ENCODE measurements around the gene GPRIN1. TPM values are rescaled to one million over a fixed set of nuclear protein-coding genes. Genes with fewer than 3 reads are reported as not detected.

GPRIN1 gene
- total and polyA plus RNA-seq, 2 of the 4 experiments (the other 2 are of a cell fraction) = 3.0 to 4.7 TPM

GRCh38 chr5:176656467-176656990 is 46.6 kb upstream of the GPRIN1 start:
- Histone ChIP-seq H3K4me3 (ENCODE audit: insufficient read depth, low read depth, low read length) (no peak overlapping the region), H3K9ac (ENCODE audit: low read depth, low read length) (no peak overlapping the region), H3K9me3 (ENCODE audit: control insufficient read depth, insufficient read depth, low read length) (no peaks in the 10 kb centered on the region), H3K23ac (ENCODE audit: low read depth, low read length) (no peak overlapping the region), H3K4me1 (ENCODE audit: control insufficient read depth, insufficient read depth, low read length) (0 out of 2 replicates have a peak, but pooled peaks cover 2% of the 10 kb centered on the region), H3K27ac (ENCODE audit: insufficient read depth, low read length) (no peak overlapping the region), H2AK9ac (replicated peaks; ENCODE audit: low read depth, low read length, poor library complexity) (no peak overlapping the region), H2BK15ac (ENCODE audit: low read depth, low read length) (no peak overlapping the region), H3K14ac (replicated peaks; ENCODE audit: low read depth, low read length) (no peak overlapping the region), H2BK20ac (ENCODE audit: low read depth, low read length) (no peak overlapping the region), H2BK120ac (ENCODE audit: low read depth, low read length) (no peak overlapping the region), H3K4ac (ENCODE audit: low read depth, low read length) (no peak overlapping the region), H3K4me2 (ENCODE audit: low read depth, low read length) (no peak overlapping the region), H2AK5ac (ENCODE audit: low read depth, low read length) (no peak overlapping the region), H3K9me1 (ENCODE audit: insufficient read depth, low read length) (peaks cover 6% of the 10 kb centered on the region; the same call in 1 of the 2 replicates), H3K36me3 (ENCODE audit: control insufficient read depth, insufficient read depth, low read length) (peaks cover 10% of the 10 kb centered on the region; the same call in 1 of the 2 replicates), H2BK5ac (ENCODE audit: low read depth, low read length, poor library complexity, severe bottlenecking) (no peak overlapping the region), H4K8ac (ENCODE audit: low read depth in 2 of 2, low read length in 2 of 2) (no peak overlapping the region), H2AFZ (replicated peaks; ENCODE audit: low read length, poor library complexity) (no peak overlapping the region), H3K56ac (ENCODE audit: extremely low read depth, insufficient read depth, low read length) (no peak overlapping the region), H3K18ac (ENCODE audit: low read depth, low read length) (no peak overlapping the region), H3K79me1 (ENCODE audit: low read depth in 1 of 2, low read length in 2 of 2) (peaks cover 0 to 11% of the 10 kb centered on the region in 2 experiments; a peak in 1 of 4 replicates), H4K5ac (ENCODE audit: low read depth, low read length) (no peak overlapping the region), H4K91ac (ENCODE audit: insufficient read depth, low read depth, low read length) (no peak overlapping the region), H4K20me1 (ENCODE audit: insufficient read depth, low read length) (peaks cover 26% of the 10 kb centered on the region), H3K27me3 (ENCODE audit: control insufficient read depth, insufficient read depth, low read length) (no peaks in the 10 kb centered on the region)
- intact Hi-C loops (cut with micrococcal nuclease) = no loop called here
- DNase-seq = no peak
- no peak for ATAC-seq (ENCODE audit: low read depth)
- in situ Hi-C loops (cut with MboI; ENCODE audit: low sequenced_read_pairs) = no loop called here
- POLR2A ChIA-PET (ENCODE audit: unreplicated experiment) = no interaction called here
- 90% methylated on average over 2 of the region's 13 CpGs; no CpG with 5 or more reads in 1 of the 2 experiments for WGBS, 2 experiments (ENCODE audit: extremely low coverage in 2 of 2, insufficient read length in 1 of 2)
- dilution Hi-C loops (cut with HindIII; ENCODE audit: low sequenced_read_pairs, unreplicated experiment) = no loop called here
- CTCF ChIA-PET = no interaction called here
- no peak for TF ChIP-seq USF2 (IDR thresholded peaks at IDR 0.05; ENCODE audit: low read depth, low read length)
- no peak for TF ChIP-seq ELK1 (IDR thresholded peaks at IDR 0.05; ENCODE audit: borderline replicate concordance, low read depth, low read length)
- no peak for TF ChIP-seq RCOR1 (IDR thresholded peaks at IDR 0.05; ENCODE audit: insufficient replicate concordance, low read length)
- TF ChIP-seq FOS (IDR thresholded peaks at IDR 0.05; ENCODE audit: low read depth, low read length) = no peak
- TF ChIP-seq MAZ (IDR thresholded peaks at IDR 0.05; ENCODE audit: borderline replicate concordance, low read depth, low read length) = no peak
- TF ChIP-seq CEBPB (IDR thresholded peaks at IDR 0.05; ENCODE audit: low read depth, low read length) = no peak
- no peak for TF ChIP-seq CTCF (conservative IDR thresholded peaks at IDR 0.05; ENCODE audit: low read depth, low read length)
- no peak for TF ChIP-seq MXI1 (IDR thresholded peaks at IDR 0.05; ENCODE audit: borderline replicate concordance, low read depth, low read length)
- TF ChIP-seq BHLHE40 (IDR thresholded peaks at IDR 0.05; ENCODE audit: low read depth, low read length) = no peak
- TF ChIP-seq RAD21 (IDR thresholded peaks at IDR 0.05; ENCODE audit: low read length) = no peak
- TF ChIP-seq MAFK (IDR thresholded peaks at IDR 0.05; ENCODE audit: low read depth, low read length) = no peak
- no peak for TF ChIP-seq CHD1 (IDR thresholded peaks at IDR 0.05; ENCODE audit: low read depth, low read length)
- TF ChIP-seq POLR2A (IDR thresholded peaks at IDR 0.05; ENCODE audit: low read depth, low read length) = no peak
- no peak for TF ChIP-seq NFE2L2 (IDR thresholded peaks at IDR 0.05; ENCODE audit: low read depth, low read length)
- TF ChIP-seq SMC3 (IDR thresholded peaks at IDR 0.05; ENCODE audit: low read depth, low read length) = no peak
- TF ChIP-seq RFX5 (IDR thresholded peaks at IDR 0.05; ENCODE audit: low read depth, low read length) = no peak
- no TSS peak for BruUV-seq (replicated peaks)

All from IMR-90 (cell line).